HEK293 (cell line): Measurements from ENCODE around the gene FNDC8.

Experiments used
- CTCF ChIA-PET: fragments of 350-600 bp; formaldehyde crosslinking; extraction: SDS; loops from one replicate; lab custom pipeline; 2021; ENCODE audit warnings: antibody characterized with exemption; lab: Yijun Ruan, JAX
- POLR2A ChIA-PET: fragments of 300-600 bp; formaldehyde crosslinking; extraction: SDS; loops from one replicate; lab custom pipeline; 2020; ENCODE audit warnings: antibody characterized with exemption, inconsistent platforms; lab: Yijun Ruan, JAX
- H3K27ac ChIP-seq: fragments of 200-500 bp; sonication (Bioruptor generic); 2 replicates; pipeline ENCODE4 v1.5.1; 2014; ENCODE audit warnings: low read depth, low read length, control low read depth, inconsistent platforms; ENCODE audit errors: extremely low read depth
- H3K36me3 ChIP-seq, 2 experiments: fragments of 200-500 bp in 1 of 2; sonication (Bioruptor generic) in 1 of 2; 1 replicate in 1 of 2; 2 replicates in 1 of 2; pipeline ENCODE4 v1.5.1; 2014 to 2017; ENCODE audit warnings: inconsistent platforms in 2 of 2, low read length in 2 of 2; ENCODE audit not compliant: control insufficient read depth in 2 of 2, insufficient read depth in 1 of 2
- H3K4me1 ChIP-seq: fragments of 200-500 bp; sonication (Bioruptor generic); 2 replicates; pipeline ENCODE4 v1.5.1; 2014; ENCODE audit warnings: mild to moderate bottlenecking, low read length, inconsistent platforms; ENCODE audit not compliant: control insufficient read depth, insufficient read depth
- H3K4me3 ChIP-seq: 2 replicates; pipeline ENCODE4 v1.5.1; 2011; ENCODE audit warnings: low read depth, mild to moderate bottlenecking, control low read depth, low read length, moderate library complexity
- H3K9me3 ChIP-seq: fragments of 200-500 bp; sonication (Bioruptor generic); 2 replicates; pipeline ENCODE4 v1.5.1; 2014; ENCODE audit warnings: low read depth, low read length, inconsistent platforms; ENCODE audit not compliant: control insufficient read depth, insufficient read depth
- AEBP2 ChIP-seq: fragments of 450-650 bp; formaldehyde crosslinking; IDR thresholded peaks from 2 replicates; pipeline ENCODE4 v1.5.1; 2016; ENCODE audit warnings: missing biosample characterization, missing genetic modification characterization, borderline replicate concordance
- BCL11A ChIP-seq: fragments of 450-650 bp; formaldehyde crosslinking; IDR thresholded peaks from 2 replicates; pipeline ENCODE4 v1.5.1; 2016; ENCODE audit warnings: low read depth, missing biosample characterization, missing genetic modification characterization
- HIC1 ChIP-seq: fragments of 450-650 bp; formaldehyde crosslinking; IDR thresholded peaks from 2 replicates; pipeline ENCODE4 v1.5.1; 2016; ENCODE audit warnings: missing biosample characterization, missing genetic modification characterization
- MYNN ChIP-seq: fragments of 450-650 bp; formaldehyde crosslinking; IDR thresholded peaks from 2 replicates; pipeline ENCODE4 v1.5.1; 2016; ENCODE audit warnings: missing biosample characterization, missing genetic modification characterization, borderline replicate concordance
- SCRT1 ChIP-seq: fragments of 450-650 bp; formaldehyde crosslinking; IDR thresholded peaks from 2 replicates; pipeline ENCODE4 v1.5.1; 2016; ENCODE audit warnings: missing biosample characterization, missing genetic modification characterization, borderline replicate concordance
- SP3 ChIP-seq: fragments of 450-650 bp; formaldehyde crosslinking; IDR thresholded peaks from 2 replicates; pipeline ENCODE4 v1.5.1; 2016; ENCODE audit warnings: missing biosample characterization, missing genetic modification characterization
- ZBTB11 ChIP-seq: fragments of 450-650 bp; formaldehyde crosslinking; conservative IDR thresholded peaks from 2 replicates; pipeline ENCODE4 v1.5.1; 2016; ENCODE audit warnings: low read depth, missing biosample characterization, missing genetic modification characterization
- ZBTB17 ChIP-seq: fragments of 450-650 bp; formaldehyde crosslinking; IDR thresholded peaks from 2 replicates; pipeline ENCODE4 v1.5.1; 2016; ENCODE audit warnings: missing biosample characterization, missing genetic modification characterization
- ZBTB6 ChIP-seq: fragments of 450-650 bp; formaldehyde crosslinking; IDR thresholded peaks from 2 replicates; pipeline ENCODE4 v1.5.1; 2017; ENCODE audit warnings: missing biosample characterization, missing genetic modification characterization
- ZFHX2 ChIP-seq: fragments of 450-650 bp; formaldehyde crosslinking; conservative IDR thresholded peaks from 2 replicates; pipeline ENCODE4 v1.5.1; 2016; ENCODE audit warnings: missing biosample characterization, missing genetic modification characterization
- ZNF121 ChIP-seq: fragments of 450-650 bp; formaldehyde crosslinking; IDR thresholded peaks from 2 replicates; pipeline ENCODE4 v1.5.1; 2016; ENCODE audit warnings: missing biosample characterization, missing genetic modification characterization
- ZNF16 ChIP-seq: fragments of 450-650 bp; formaldehyde crosslinking; IDR thresholded peaks from 2 replicates; pipeline ENCODE4 v1.5.1; 2016; ENCODE audit warnings: low read depth, missing biosample characterization, missing genetic modification characterization
- ZNF239 ChIP-seq: fragments of 450-650 bp; formaldehyde crosslinking; IDR thresholded peaks from 2 replicates; pipeline ENCODE4 v1.5.1; 2016; ENCODE audit warnings: missing biosample characterization, missing genetic modification characterization
- ZNF266 ChIP-seq: fragments of 450-650 bp; formaldehyde crosslinking; IDR thresholded peaks from 2 replicates; pipeline ENCODE4 v1.5.1; 2016; ENCODE audit warnings: missing biosample characterization, missing genetic modification characterization, low read depth
- ZNF341 ChIP-seq: fragments of 450-650 bp; formaldehyde crosslinking; IDR thresholded peaks from 2 replicates; pipeline ENCODE4; 2016; ENCODE audit warnings: low read depth, missing biosample characterization, missing genetic modification characterization
- ZNF473 ChIP-seq: fragments of 450-650 bp; formaldehyde crosslinking; IDR thresholded peaks from 2 replicates; pipeline ENCODE4 v1.5.1; 2017; ENCODE audit warnings: missing biosample characterization, missing genetic modification characterization
- ZNF521 ChIP-seq: fragments of 450-650 bp; formaldehyde crosslinking; IDR thresholded peaks from 2 replicates; pipeline ENCODE4 v1.5.1; 2017; ENCODE audit warnings: missing biosample characterization, mild to moderate bottlenecking, missing genetic modification characterization
- ZNF548 ChIP-seq: fragments of 450-650 bp; formaldehyde crosslinking; IDR thresholded peaks from 2 replicates; pipeline ENCODE4 v1.5.1; 2016; ENCODE audit warnings: missing biosample characterization, missing genetic modification characterization
- ZNF610 ChIP-seq: fragments of 450-650 bp; formaldehyde crosslinking; IDR thresholded peaks from 2 replicates; pipeline ENCODE4 v1.5.1; 2016; ENCODE audit warnings: missing biosample characterization, missing genetic modification characterization, borderline replicate concordance
- ZNF624 ChIP-seq: fragments of 450-650 bp; formaldehyde crosslinking; IDR thresholded peaks from 2 replicates; pipeline ENCODE4 v1.5.1; 2017; ENCODE audit warnings: missing biosample characterization, missing genetic modification characterization
- ZNF629 ChIP-seq: fragments of 450-650 bp; formaldehyde crosslinking; IDR thresholded peaks from 2 replicates; pipeline ENCODE4 v1.5.1; 2017; ENCODE audit warnings: missing biosample characterization, missing genetic modification characterization
- ZNF670 ChIP-seq: fragments of 450-650 bp; formaldehyde crosslinking; IDR thresholded peaks from 2 replicates; pipeline ENCODE4 v1.5.1; 2016; ENCODE audit warnings: missing biosample characterization, missing genetic modification characterization, low read depth
- ZNF701 ChIP-seq: fragments of 450-650 bp; formaldehyde crosslinking; IDR thresholded peaks from 2 replicates; pipeline ENCODE4 v1.5.1; 2016; ENCODE audit warnings: missing biosample characterization, missing genetic modification characterization
- ZXDB ChIP-seq: fragments of 450-650 bp; formaldehyde crosslinking; IDR thresholded peaks from 2 replicates; pipeline ENCODE4 v1.5.1; 2016; ENCODE audit warnings: missing biosample characterization, missing genetic modification characterization

The FNDC8 gene

GRCh38 chr17:35155246-35155645, 33.8 kb downstream of the FNDC8 start:
- no peak overlapping the region for H3K4me3 ChIP-seq
- ChIA-PET CTCF (interaction anchor here (0.6 kb wide), 1 partner anchor 612 kb away, joined by 3 read pairs; no protein-coding TSS in a partner anchor), POLR2A (no interaction called here)
- no peak for TF ChIP-seq ZNF16 (tag by site-specific recombination)
- TF ChIP-seq ZNF610 = no peak
- TF ChIP-seq MYNN (tag by site-specific recombination) = no peak
- TF ChIP-seq HIC1 (tag by site-specific recombination) = no peak
- no peak for TF ChIP-seq ZBTB17
- TF ChIP-seq ZXDB (tag by site-specific recombination) = no peak
- no peak for TF ChIP-seq ZNF629 (tag by site-specific recombination)
- TF ChIP-seq ZNF701 (tag by site-specific recombination) = no peak
- TF ChIP-seq ZNF121 (tag by site-specific recombination) = no peak
- no peak for TF ChIP-seq ZNF521 (tag by site-specific recombination)
- TF ChIP-seq ZFHX2 (tag by site-specific recombination) = no peak
- no peak for TF ChIP-seq ZNF239 (tag by site-specific recombination)
- H3K9me3 ChIP-seq = no peaks in the 10 kb centered on the region
- H3K27ac ChIP-seq = no peak overlapping the region
- peaks cover 4% of the 10 kb centered on the region; the same call in 1 of the 2 replicates for H3K4me1 ChIP-seq
- H3K36me3 ChIP-seq = no peaks in the 10 kb centered on the region

- TF ChIP-seq SP3 (tag by site-specific recombination) (no peak), BCL11A (no peak), ZBTB6 (tag by site-specific recombination) (no peak), ZBTB11 (tag by site-specific recombination) (no peak), ZNF624 (tag by site-specific recombination) (no peak), AEBP2 (tag by site-specific recombination) (no peak), ZNF548 (tag by site-specific recombination) (no peak), SCRT1 (tag by site-specific recombination) (no peak), ZBTB17 (no peak), ZNF341 (tag by site-specific recombination) (no peak), ZNF670 (no peak), ZNF473 (tag by site-specific recombination) (no peak), ZNF266 (tag by site-specific recombination) (no peak)
- ChIA-PET CTCF (interaction anchor here (0.6 to 1.0 kb wide), 2 partner anchors 395 to 452 kb away, joined by 3 read pairs; no protein-coding TSS in a partner anchor), POLR2A (no interaction called here)
- Histone ChIP-seq H3K9me3 (no peaks in the 10 kb centered on the region), H3K4me1 (peaks cover 4% of the 10 kb centered on the region; the same call in 1 of the 2 replicates), H3K36me3 (no peaks in the 10 kb centered on the region), H3K27ac (no peak overlapping the region), H3K4me3 (no peak overlapping the region)
These were observed 38.5 kb downstream of the FNDC8 start for GRCh38 chr17:35159940-35160339.
